ENCODE results near the gene RYR2.
A peak's percentile ranks its signal among the peaks of the same experiment; 100 is the strongest.

- peak in 5 of 6 experiments; percentile 18 to 38 (median 33) for TF ChIP-seq CTCF (IDR thresholded peaks at IDR 0.05)
- TF ChIP-seq POLR2A (IDR thresholded peaks at IDR 0.05), result no peak
These were observed 520.3 kb downstream of the RYR2 start for GRCh38 chr1:237562242-237562823.
